HG03039 (cell line): ENCODE data around the gene ZNF316.
"Not testable (repeated sequence)": the region's sequence is repeated elsewhere in the genome, so short reads cannot be mapped to it uniquely, and the experiment has no call there.

Source experiments
- ATAC-seq: cut with Tn5 transposase; IDR thresholded peaks from one replicate; pipeline ENCODE4 v1.9.1; 2021; ENCODE audit warnings: mild to moderate bottlenecking, moderate library complexity; ENCODE audit not compliant: unreplicated experiment

The ZNF316 gene

GRCh38 chr7:6646465-6646864 lies 9.3 kb downstream of the ZNF316 start:
- ATAC-seq: no peak

GRCh38 chr7:6647080-6647479 lies 10.0 kb downstream of the ZNF316 start:
- ATAC-seq: no peak

- ATAC-seq: no peak
Observed at GRCh38 chr7:6647541-6647940, 10.4 kb downstream of the ZNF316 start.

GRCh38 chr7:6648066-6648814 lies 11.1 kb downstream of the ZNF316 start:
- no peak for ATAC-seq

GRCh38 chr7:6648815-6649104 lies 11.6 kb downstream of the ZNF316 start:
- no peak for ATAC-seq

- ATAC-seq: no peak
Observed at GRCh38 chr7:6649241-6649961, 12.3 kb downstream of the ZNF316 start.

GRCh38 chr7:6650086-6650485 lies 13.0 kb downstream of the ZNF316 start:
- no peak for ATAC-seq

- ATAC-seq: no peak
Observed at GRCh38 chr7:6650521-6651011, 13.4 kb downstream of the ZNF316 start.

- ATAC-seq: no peak
Observed at GRCh38 chr7:6651851-6652445, 14.8 kb downstream of the ZNF316 start.

GRCh38 chr7:6652446-6653011 lies 15.4 kb downstream of the ZNF316 start:
- no peak for ATAC-seq

- no peak for ATAC-seq
Observed at GRCh38 chr7:6653071-6654003, 16.2 kb downstream of the ZNF316 start.

- ATAC-seq: no peak
Observed at GRCh38 chr7:6654113-6654841, 17.2 kb downstream of the ZNF316 start.

GRCh38 chr7:6654842-6655610 lies 17.9 kb downstream of the ZNF316 start:
- ATAC-seq: no peak

- ATAC-seq: no peak
Observed at GRCh38 chr7:6655636-6656385, 18.7 kb downstream of the ZNF316 start.

- no peak for ATAC-seq
Observed at GRCh38 chr7:6656413-6656812, 19.3 kb downstream of the ZNF316 start.

- ATAC-seq: no peak
Observed at GRCh38 chr7:6658618-6659345, 21.7 kb downstream of the ZNF316 start.

- ATAC-seq: not testable (repeated sequence)
Observed at GRCh38 chr7:6670851-6671250, 33.7 kb downstream of the ZNF316 start.
